HEK293 (cell line): ENCODE results near the gene LIG3.
"Not testable (repeated sequence)": the region's sequence is repeated elsewhere in the genome, so short reads cannot be mapped to it uniquely, and the experiment has no call there.

ENCODE experiments used
- CTCF ChIA-PET: fragments of 350-600 bp; formaldehyde crosslinking; extraction: SDS; loops from one replicate; lab custom pipeline; 2021; ENCODE audit warnings: antibody characterized with exemption; lab: Yijun Ruan, JAX
- POLR2A ChIA-PET: fragments of 300-600 bp; formaldehyde crosslinking; extraction: SDS; loops from one replicate; lab custom pipeline; 2020; ENCODE audit warnings: antibody characterized with exemption, inconsistent platforms; lab: Yijun Ruan, JAX
- H3K27ac ChIP-seq: fragments of 200-500 bp; sonication (Bioruptor generic); 2 replicates; pipeline ENCODE4 v1.5.1; 2014; ENCODE audit warnings: low read depth, low read length, control low read depth, inconsistent platforms; ENCODE audit errors: extremely low read depth
- H3K36me3 ChIP-seq, 2 experiments: fragments of 200-500 bp in 1 of 2; sonication (Bioruptor generic) in 1 of 2; 1 replicate in 1 of 2; 2 replicates in 1 of 2; pipeline ENCODE4 v1.5.1; 2014 to 2017; ENCODE audit warnings: inconsistent platforms in 2 of 2, low read length in 2 of 2; ENCODE audit not compliant: control insufficient read depth in 2 of 2, insufficient read depth in 1 of 2
- H3K4me1 ChIP-seq: fragments of 200-500 bp; sonication (Bioruptor generic); 2 replicates; pipeline ENCODE4 v1.5.1; 2014; ENCODE audit warnings: mild to moderate bottlenecking, low read length, inconsistent platforms; ENCODE audit not compliant: control insufficient read depth, insufficient read depth
- H3K4me3 ChIP-seq: 2 replicates; pipeline ENCODE4 v1.5.1; 2011; ENCODE audit warnings: low read depth, mild to moderate bottlenecking, control low read depth, low read length, moderate library complexity
- H3K9me3 ChIP-seq: fragments of 200-500 bp; sonication (Bioruptor generic); 2 replicates; pipeline ENCODE4 v1.5.1; 2014; ENCODE audit warnings: low read depth, low read length, inconsistent platforms; ENCODE audit not compliant: control insufficient read depth, insufficient read depth
- CTCF ChIP-seq: fragments of 450-650 bp; formaldehyde crosslinking; IDR thresholded peaks from 2 replicates; pipeline ENCODE4 v1.5.1; 2016; ENCODE audit warnings: missing biosample characterization, missing genetic modification characterization
- EGR2 ChIP-seq: fragments of 450-650 bp; formaldehyde crosslinking; IDR thresholded peaks from 2 replicates; pipeline ENCODE4 v1.5.1; 2016; ENCODE audit warnings: low read depth, missing biosample characterization, missing genetic modification characterization
- KLF1 ChIP-seq: fragments of 450-650 bp; formaldehyde crosslinking; IDR thresholded peaks from 2 replicates; pipeline ENCODE4 v1.5.1; 2016; ENCODE audit warnings: missing biosample characterization, missing genetic modification characterization
- MEIS1 ChIP-seq: sonication (generic); formaldehyde crosslinking; IDR thresholded peaks from 2 replicates; pipeline ENCODE4 v1.8.1; 2022; ENCODE audit warnings: missing genetic modification reagents, mild to moderate bottlenecking, borderline replicate concordance
- PRDM1 ChIP-seq: fragments of 450-650 bp; formaldehyde crosslinking; IDR thresholded peaks from 2 replicates; pipeline ENCODE4; 2016; ENCODE audit warnings: missing biosample characterization, missing genetic modification characterization
- ZBTB11 ChIP-seq: fragments of 450-650 bp; formaldehyde crosslinking; conservative IDR thresholded peaks from 2 replicates; pipeline ENCODE4 v1.5.1; 2016; ENCODE audit warnings: low read depth, missing biosample characterization, missing genetic modification characterization
- ZFHX2 ChIP-seq: fragments of 450-650 bp; formaldehyde crosslinking; conservative IDR thresholded peaks from 2 replicates; pipeline ENCODE4 v1.5.1; 2016; ENCODE audit warnings: missing biosample characterization, missing genetic modification characterization
- ZNF121 ChIP-seq: fragments of 450-650 bp; formaldehyde crosslinking; IDR thresholded peaks from 2 replicates; pipeline ENCODE4 v1.5.1; 2016; ENCODE audit warnings: missing biosample characterization, missing genetic modification characterization
- ZNF2 ChIP-seq: fragments of 450-650 bp; formaldehyde crosslinking; IDR thresholded peaks from 2 replicates; pipeline ENCODE4 v1.5.1; 2016; ENCODE audit warnings: missing biosample characterization, missing genetic modification characterization
- ZNF335 ChIP-seq: fragments of 450-650 bp; formaldehyde crosslinking; conservative IDR thresholded peaks from 2 replicates; pipeline ENCODE4 v1.5.1; 2016; ENCODE audit warnings: missing biosample characterization, missing genetic modification characterization
- ZNF548 ChIP-seq: fragments of 450-650 bp; formaldehyde crosslinking; IDR thresholded peaks from 2 replicates; pipeline ENCODE4 v1.5.1; 2016; ENCODE audit warnings: missing biosample characterization, missing genetic modification characterization
- ZNF654 ChIP-seq: fragments of 450-650 bp; formaldehyde crosslinking; IDR thresholded peaks from 2 replicates; pipeline ENCODE4 v1.5.1; 2016; ENCODE audit warnings: low read depth, missing biosample characterization, missing genetic modification characterization
- ZNF660 ChIP-seq: fragments of 450-650 bp; IDR thresholded peaks from 2 replicates; pipeline ENCODE4 v1.5.1; 2018; ENCODE audit warnings: missing biosample characterization, mild to moderate bottlenecking, missing genetic modification characterization
- ZNF747 ChIP-seq: fragments of 450-650 bp; formaldehyde crosslinking; IDR thresholded peaks from 2 replicates; pipeline ENCODE4 v1.5.1; 2016; ENCODE audit warnings: missing biosample characterization, missing genetic modification characterization
- ZNF768 ChIP-seq: fragments of 450-650 bp; formaldehyde crosslinking; IDR thresholded peaks from 2 replicates; pipeline ENCODE4 v1.5.1; 2018; ENCODE audit warnings: missing biosample characterization, mild to moderate bottlenecking, missing genetic modification characterization
- ZNF777 ChIP-seq: fragments of 450-650 bp; formaldehyde crosslinking; IDR thresholded peaks from 2 replicates; pipeline ENCODE4 v1.5.1; 2017; ENCODE audit warnings: missing biosample characterization, missing genetic modification characterization, borderline replicate concordance
- ZNF785 ChIP-seq: fragments of 450-650 bp; formaldehyde crosslinking; IDR thresholded peaks from 2 replicates; pipeline ENCODE4 v1.5.1; 2016; ENCODE audit warnings: missing biosample characterization, missing genetic modification characterization

Gene LIG3

GRCh38 chr17:34998205-34998604 is 17.9 kb downstream of the LIG3 start:
- POLR2A ChIA-PET, result no interaction called here
- CTCF ChIA-PET, result interaction anchor here (0.6 to 8.4 kb wide), 10 partner anchors 14 to 145 kb away, joined by 3 to 79 read pairs (median 3); partner anchors contain the start of genes FNDC8 and RAD51D
- no peak overlapping the region for H3K4me3 ChIP-seq
- H3K9me3 ChIP-seq, result no peaks in the 10 kb centered on the region
- H3K36me3 ChIP-seq, result peaks cover 27 to 96% of the 10 kb centered on the region in 2 experiments
- no peak overlapping the region for H3K27ac ChIP-seq
- peak; percentile 90 for TF ChIP-seq CTCF (tag by site-specific recombination)
- TF ChIP-seq ZNF2 (tag by site-specific recombination), result 0 out of 2 replicates have a peak, but pooled peaks have one; percentile 31
- TF ChIP-seq ZNF660 (tag by site-specific recombination), result peak; percentile 19; the same call in 1 of the 2 replicates
- TF ChIP-seq ZNF335 (tag by site-specific recombination), result peak; percentile 55
- peak; percentile 74 for TF ChIP-seq ZNF654
- peak; percentile 62 for TF ChIP-seq PRDM1 (tag by site-specific recombination)
- peak; percentile 43; the same call in 1 of the 2 replicates for TF ChIP-seq EGR2 (tag by site-specific recombination)
- no peak for TF ChIP-seq ZNF747 (tag by site-specific recombination)
- peak; percentile 59; the same call in 1 of the 2 replicates for TF ChIP-seq ZFHX2
- no peak for TF ChIP-seq KLF1 (tag by site-specific recombination)
- TF ChIP-seq ZNF768, result no peak
- no peaks in the 10 kb centered on the region for H3K4me1 ChIP-seq

GRCh38 chr17:34999456-34999855 is 19.1 kb downstream of the LIG3 start:
- Histone ChIP-seq H3K27ac (no peak overlapping the region), H3K36me3 (peaks cover 26 to 96% of the 10 kb centered on the region in 2 experiments), H3K4me1 (no peaks in the 10 kb centered on the region), H3K4me3 (no peak overlapping the region), H3K9me3 (no peaks in the 10 kb centered on the region)
- POLR2A ChIA-PET, result no interaction called here
- no peak for TF ChIP-seq ZNF548 (tag by site-specific recombination)
- TF ChIP-seq ZBTB11 (tag by site-specific recombination), result no peak
- no peak for TF ChIP-seq ZNF747 (tag by site-specific recombination)
- TF ChIP-seq ZNF777 (tag by site-specific recombination), result no peak
- no peak for TF ChIP-seq MEIS1 (CRISPR knock-in tag)
- TF ChIP-seq ZNF785 (tag by site-specific recombination), result no peak
- TF ChIP-seq ZNF121 (tag by site-specific recombination), result no peak
- CTCF ChIA-PET, result interaction anchor here (0.7 to 8.4 kb wide), 5 partner anchors 11 to 121 kb away, joined by 3 to 79 read pairs (median 8); partner anchors contain the start of genes FNDC8 and RAD51D

GRCh38 chr17:35000965-35001364 is 20.7 kb downstream of the LIG3 start:
- POLR2A ChIA-PET, result interaction anchor here (0.7 kb wide), 1 partner anchor 12 kb away, joined by 3 read pairs; no protein-coding TSS in a partner anchor
- CTCF ChIA-PET, result interaction anchor here (0.5 to 8.4 kb wide), 4 partner anchors 34 to 120 kb away, joined by 3 to 79 read pairs (median 6); partner anchors contain the start of genes FNDC8 and RAD51D
- peaks cover 29 to 96% of the 10 kb centered on the region in 2 experiments for H3K36me3 ChIP-seq
- H3K4me1 ChIP-seq, H3K27ac ChIP-seq, H3K9me3 ChIP-seq, H3K4me3 ChIP-seq: not testable (repeated sequence)
